Mesenchymal stem cell (in vitro differentiated cells and primary cell): ENCODE measurements around the gene EGLN2.

ENCODE experiments used
- DNase-seq: peaks from one replicate; pipeline ENCODE4 v3.0.0-alpha.2; 2013
- H2AFZ ChIP-seq: one replicate; pipeline ENCODE4 v1.6.1; 2013; ENCODE audit warnings: low read depth, mild to moderate bottlenecking, control low read depth, inconsistent platforms, low read length, moderate library complexity
- H2AK5ac ChIP-seq: 2 replicates; pipeline ENCODE4 v1.6.1; 2013; ENCODE audit warnings: low read length, moderate library complexity, mild to moderate bottlenecking, inconsistent platforms; ENCODE audit not compliant: severe bottlenecking
- H2BK120ac ChIP-seq: one replicate; pipeline ENCODE4 v1.6.1; 2013; ENCODE audit warnings: low read depth, mild to moderate bottlenecking, inconsistent platforms, low read length, moderate library complexity
- H2BK12ac ChIP-seq, 2 experiments: one replicate each; pipeline ENCODE4 v1.6.1; 2013; ENCODE audit warnings: inconsistent platforms in 2 of 2, low read length in 2 of 2, mild to moderate bottlenecking in 2 of 2, moderate library complexity in 2 of 2, control low read depth in 1 of 2
- H2BK15ac ChIP-seq: one replicate; pipeline ENCODE4 v1.6.1; 2013; ENCODE audit warnings: mild to moderate bottlenecking, low read depth, inconsistent platforms; ENCODE audit not compliant: poor library complexity, severe bottlenecking
- H2BK5ac ChIP-seq: 2 replicates; pipeline ENCODE4 v1.6.1; 2013; ENCODE audit warnings: low read depth, mild to moderate bottlenecking, low read length, control low read depth, inconsistent platforms; ENCODE audit not compliant: poor library complexity, severe bottlenecking
- H3K14ac ChIP-seq, 2 experiments: one replicate each; pipeline ENCODE4 v1.6.1; 2013; ENCODE audit warnings: inconsistent platforms in 2 of 2, low read length in 2 of 2, control low read depth in 1 of 2, mild to moderate bottlenecking in 1 of 2, moderate library complexity in 1 of 2
- H3K18ac ChIP-seq, 2 experiments: one replicate each; pipeline ENCODE4 v1.6.1; 2013; ENCODE audit warnings: inconsistent platforms in 2 of 2, low read length in 2 of 2, control low read depth in 1 of 2, low read depth in 1 of 2, mild to moderate bottlenecking in 1 of 2
- H3K23ac ChIP-seq, 2 experiments: one replicate each; pipeline ENCODE4 v1.6.1; 2013; ENCODE audit warnings: inconsistent platforms in 2 of 2, low read length in 2 of 2, mild to moderate bottlenecking in 2 of 2, moderate library complexity in 2 of 2, control low read depth in 1 of 2
- H3K27ac ChIP-seq: 2 replicates; pipeline ENCODE4 v1.5.1; 2013; ENCODE audit warnings: mild to moderate bottlenecking, moderate library complexity, low read length, control low read depth, inconsistent platforms; ENCODE audit not compliant: poor library complexity, severe bottlenecking
- H3K27me3 ChIP-seq, 2 experiments: 2 replicates each; pipeline versions ENCODE4 v1.6.1 to v1.7.0; 2013; ENCODE audit warnings: low read length in 2 of 2, mild to moderate bottlenecking in 2 of 2, moderate library complexity in 2 of 2, control low read depth in 1 of 2, inconsistent platforms in 1 of 2; ENCODE audit not compliant: control insufficient read depth in 1 of 2, insufficient read depth in 1 of 2
- H3K36me3 ChIP-seq, 2 experiments: 2 replicates each; pipeline versions ENCODE4 v1.6.1 to v1.7.0; 2013; ENCODE audit warnings: low read length in 2 of 2, control low read depth in 1 of 2, inconsistent platforms in 1 of 2, low read depth in 1 of 2, mild to moderate bottlenecking in 1 of 2; ENCODE audit not compliant: insufficient read depth in 2 of 2, control insufficient read depth in 1 of 2
- H3K4ac ChIP-seq, 2 experiments: one replicate each; pipeline ENCODE4 v1.6.1; 2013; ENCODE audit warnings: inconsistent platforms in 2 of 2, low read length in 2 of 2, mild to moderate bottlenecking in 2 of 2, moderate library complexity in 2 of 2, control low read depth in 1 of 2, low read depth in 1 of 2
- H3K4me1 ChIP-seq: 2 replicates; pipeline ENCODE4 v1.6.1; 2013; ENCODE audit warnings: low read depth, low read length, control low read depth; ENCODE audit not compliant: control insufficient read depth, insufficient read depth
- H3K4me2 ChIP-seq: 2 replicates; pipeline ENCODE4 v1.6.1; 2013; ENCODE audit warnings: low read length, mild to moderate bottlenecking, inconsistent platforms; ENCODE audit not compliant: poor library complexity, severe bottlenecking
- H3K4me3 ChIP-seq, 2 experiments: 2 replicates each; pipeline versions ENCODE4 v1.5.1 to v1.7.0; 2013; ENCODE audit warnings: low read length in 2 of 2, mild to moderate bottlenecking in 2 of 2, control low read depth in 1 of 2, low read depth in 1 of 2; ENCODE audit not compliant: insufficient read depth in 1 of 2
- H3K79me1 ChIP-seq: replicated peaks from 2 replicates; pipeline ENCODE4 v1.6.1; 2013; ENCODE audit warnings: mild to moderate bottlenecking, control low read depth, low read length, inconsistent platforms; ENCODE audit not compliant: poor library complexity, severe bottlenecking
- H3K9ac ChIP-seq: 2 replicates; pipeline ENCODE4 v1.7.0; 2013; ENCODE audit warnings: mild to moderate bottlenecking, low read length, moderate library complexity
- H3K9me3 ChIP-seq: 2 replicates; pipeline ENCODE4 v1.7.0; 2013; ENCODE audit warnings: mild to moderate bottlenecking, low read length; ENCODE audit not compliant: control insufficient read depth
- H4K8ac ChIP-seq: one replicate; pipeline ENCODE4 v1.6.1; 2013; ENCODE audit warnings: inconsistent platforms, mild to moderate bottlenecking, low read length, moderate library complexity
- H4K91ac ChIP-seq: one replicate; pipeline ENCODE4 v1.6.1; 2013; ENCODE audit warnings: mild to moderate bottlenecking, low read length, inconsistent platforms
- WGBS: methylation state at CpG from one replicate; pipeline ENCODE4 v1.1.7; 2013; ENCODE audit warnings: mixed read lengths; 5-methylcytosine and 5-hydroxymethylcytosine counted together

EGLN2 gene

GRCh38 chr19:40800339-40800996 lies 1.5 kb downstream of the EGLN2 start:
- H2BK15ac ChIP-seq, result no peak overlapping the region
- H3K4me1 ChIP-seq, result peaks cover 50% of the 10 kb centered on the region
- peak overlapping the region; percentile 45 to 83 for H3K4me3 ChIP-seq
- no peak overlapping the region for H3K27ac ChIP-seq
- H3K36me3 ChIP-seq, result peaks cover 51 to 61% of the 10 kb centered on the region in 2 experiments
- H3K4me2 ChIP-seq, result peak overlapping the region; percentile 93
- H2BK12ac ChIP-seq, result peak overlapping the region in 1 of 2 experiments; percentile 15
- H3K14ac ChIP-seq, result peak overlapping the region in 1 of 2 experiments; percentile 94
- H3K27me3 ChIP-seq, result no peaks in the 10 kb centered on the region
- no peak overlapping the region for H2BK5ac ChIP-seq
- no peak for DNase-seq
- WGBS, result 89% methylated on average over 26 of the region's 27 CpGs
- no peak overlapping the region for H2AK5ac ChIP-seq
- H4K8ac ChIP-seq, result no peak overlapping the region
- H2AFZ ChIP-seq, result no peak overlapping the region
- H3K23ac ChIP-seq, result peak overlapping the region in 1 of 2 experiments; percentile 47
- H3K9ac ChIP-seq, result peak overlapping the region; percentile 93
- peak overlapping the region in 1 of 2 experiments; percentile 5 for H3K18ac ChIP-seq
- H3K9me3 ChIP-seq, result no peaks in the 10 kb centered on the region
- no peak overlapping the region for H2BK120ac ChIP-seq
- peaks cover 4% of the 10 kb centered on the region for H3K79me1 ChIP-seq
- H3K4ac ChIP-seq, result no peak overlapping the region
- H4K91ac ChIP-seq, result no peak overlapping the region

GRCh38 chr19:40800997-40801377 lies 2.0 kb downstream of the EGLN2 start:
- no peak overlapping the region for H3K4ac ChIP-seq
- H2BK120ac ChIP-seq, result no peak overlapping the region
- H2BK5ac ChIP-seq, result no peak overlapping the region
- H3K9ac ChIP-seq, result peak overlapping the region; percentile 93
- H3K23ac ChIP-seq, result peak overlapping the region in 1 of 2 experiments; percentile 48
- no peak overlapping the region for H2AFZ ChIP-seq
- DNase-seq, result no peak
- no peaks in the 10 kb centered on the region for H3K27me3 ChIP-seq
- H4K8ac ChIP-seq, result no peak overlapping the region
- H4K91ac ChIP-seq, result no peak overlapping the region
- H3K36me3 ChIP-seq, result peaks cover 56 to 63% of the 10 kb centered on the region in 2 experiments
- H3K79me1 ChIP-seq, result peaks cover 4% of the 10 kb centered on the region
- H2BK15ac ChIP-seq, result no peak overlapping the region
- H3K4me3 ChIP-seq, result peak overlapping the region in 1 of 2 experiments; percentile 83
- peak overlapping the region; percentile 4 for H3K4me2 ChIP-seq
- H2AK5ac ChIP-seq, result no peak overlapping the region
- no peaks in the 10 kb centered on the region for H3K9me3 ChIP-seq
- peak overlapping the region in 1 of 2 experiments; percentile 14 for H3K14ac ChIP-seq
- no peak overlapping the region for H3K18ac ChIP-seq
- no peak overlapping the region for H2BK12ac ChIP-seq
- no peak overlapping the region for H3K27ac ChIP-seq
- 95% methylated on average over 27 of the region's 27 CpGs for WGBS
- H3K4me1 ChIP-seq, result peaks cover 50% of the 10 kb centered on the region

GRCh38 chr19:40801426-40802299 lies 2.7 kb downstream of the EGLN2 start:
- peak overlapping the region in 1 of 2 experiments; percentile 44 for H3K14ac ChIP-seq
- no peak overlapping the region for H2AFZ ChIP-seq
- 71% methylated on average over 9 of the region's 13 CpGs for WGBS
- H3K9ac ChIP-seq, result peak overlapping the region; percentile 56
- H3K27me3 ChIP-seq, result no peaks in the 10 kb centered on the region
- peak overlapping the region; percentile 15 for H3K4me2 ChIP-seq
- peak overlapping the region in 1 of 2 experiments; percentile 48 for H3K23ac ChIP-seq
- no peaks in the 10 kb centered on the region for H3K9me3 ChIP-seq
- no peak overlapping the region for H2AK5ac ChIP-seq
- peaks cover 54 to 62% of the 10 kb centered on the region in 2 experiments for H3K36me3 ChIP-seq
- peak overlapping the region in 1 of 2 experiments; percentile 83 for H3K4me3 ChIP-seq
- no peak overlapping the region for H2BK12ac ChIP-seq
- H3K4me1 ChIP-seq, result peaks cover 55% of the 10 kb centered on the region
- no peak overlapping the region for H3K27ac ChIP-seq
- no peak overlapping the region for H2BK15ac ChIP-seq
- H3K79me1 ChIP-seq, result peaks cover 2% of the 10 kb centered on the region
- H2BK120ac ChIP-seq, result no peak overlapping the region
- no peak overlapping the region for H4K8ac ChIP-seq
- no peak for DNase-seq
- no peak overlapping the region for H3K4ac ChIP-seq
- H4K91ac ChIP-seq, result no peak overlapping the region
- H2BK5ac ChIP-seq, result no peak overlapping the region
- no peak overlapping the region for H3K18ac ChIP-seq
